Measurements from ENCODE around the gene PRR16. TPM values are rescaled to one million over a fixed set of nuclear protein-coding genes. Genes with fewer than 3 reads are reported as not detected.

Gene PRR16
- total and polyA plus RNA-seq, 2 experiments from 2014 or later, result 1.0 to 1.7 TPM

GRCh38 chr5:120678279-120678678, 214.2 kb downstream of the PRR16 start:
- H3K36me3 Mint-ChIP-seq (ENCODE audit: low read depth), result no peaks in the 10 kb centered on the region
- Histone ChIP-seq H2AFZ (peak overlapping the region; percentile 30; the same call in 1 of the 2 replicates), H3K4me3 (no peak overlapping the region), H3K27me3 (ENCODE audit: insufficient read depth) (no peaks in the 10 kb centered on the region), H3F3A (replicated peaks; ENCODE audit: low read depth) (no peaks in the 10 kb centered on the region), H3K4me1 (ENCODE audit: insufficient read depth) (peaks cover 8% of the 10 kb centered on the region; the same call in 1 of the 2 replicates), H3K27ac (ENCODE audit: low read depth) (no peak overlapping the region), H3K9me2 (ENCODE audit: insufficient read depth) (no peaks in the 10 kb centered on the region), H4K20me1 (replicated peaks; ENCODE audit: insufficient read depth) (no peaks in the 10 kb centered on the region), H3K36me3 (ENCODE audit: insufficient read depth) (no peaks in the 10 kb centered on the region), H3K79me2 (replicated peaks; ENCODE audit: insufficient read depth) (no peaks in the 10 kb centered on the region), H3K4me2 (no peak overlapping the region)
- ATAC-seq (no peak), DNase-seq (ENCODE audit: low spot score) (no peak)
- peaks cover 2% of the 10 kb centered on the region for H3K27me3 Mint-ChIP-seq (ENCODE audit: insufficient read depth, low read depth, poor library complexity)
- H3K4me1 Mint-ChIP-seq, result peaks cover 7% of the 10 kb centered on the region; the same call in 2 of the 3 replicates
- TF ChIP-seq EZH2 (IDR thresholded peaks at IDR 0.05; ENCODE audit: low read depth, unreplicated experiment), result no peak
- no peak for TF ChIP-seq CTCF (conservative IDR thresholded peaks at IDR 0.05; ENCODE audit: low read depth in 2 of 2)
- TF ChIP-seq ZNF114 (CRISPR knock-in tag; IDR thresholded peaks at IDR 0.05), result no peak
- TF ChIP-seq EZH2phosphoT487 (IDR thresholded peaks at IDR 0.05; ENCODE audit: unreplicated experiment), result no peak
- TF ChIP-seq ETS1 (IDR thresholded peaks at IDR 0.05), result no peak
- TF ChIP-seq POLR2AphosphoS5 (IDR thresholded peaks at IDR 0.05; ENCODE audit: low read depth), result no peak
- TF ChIP-seq, protein P1, sequence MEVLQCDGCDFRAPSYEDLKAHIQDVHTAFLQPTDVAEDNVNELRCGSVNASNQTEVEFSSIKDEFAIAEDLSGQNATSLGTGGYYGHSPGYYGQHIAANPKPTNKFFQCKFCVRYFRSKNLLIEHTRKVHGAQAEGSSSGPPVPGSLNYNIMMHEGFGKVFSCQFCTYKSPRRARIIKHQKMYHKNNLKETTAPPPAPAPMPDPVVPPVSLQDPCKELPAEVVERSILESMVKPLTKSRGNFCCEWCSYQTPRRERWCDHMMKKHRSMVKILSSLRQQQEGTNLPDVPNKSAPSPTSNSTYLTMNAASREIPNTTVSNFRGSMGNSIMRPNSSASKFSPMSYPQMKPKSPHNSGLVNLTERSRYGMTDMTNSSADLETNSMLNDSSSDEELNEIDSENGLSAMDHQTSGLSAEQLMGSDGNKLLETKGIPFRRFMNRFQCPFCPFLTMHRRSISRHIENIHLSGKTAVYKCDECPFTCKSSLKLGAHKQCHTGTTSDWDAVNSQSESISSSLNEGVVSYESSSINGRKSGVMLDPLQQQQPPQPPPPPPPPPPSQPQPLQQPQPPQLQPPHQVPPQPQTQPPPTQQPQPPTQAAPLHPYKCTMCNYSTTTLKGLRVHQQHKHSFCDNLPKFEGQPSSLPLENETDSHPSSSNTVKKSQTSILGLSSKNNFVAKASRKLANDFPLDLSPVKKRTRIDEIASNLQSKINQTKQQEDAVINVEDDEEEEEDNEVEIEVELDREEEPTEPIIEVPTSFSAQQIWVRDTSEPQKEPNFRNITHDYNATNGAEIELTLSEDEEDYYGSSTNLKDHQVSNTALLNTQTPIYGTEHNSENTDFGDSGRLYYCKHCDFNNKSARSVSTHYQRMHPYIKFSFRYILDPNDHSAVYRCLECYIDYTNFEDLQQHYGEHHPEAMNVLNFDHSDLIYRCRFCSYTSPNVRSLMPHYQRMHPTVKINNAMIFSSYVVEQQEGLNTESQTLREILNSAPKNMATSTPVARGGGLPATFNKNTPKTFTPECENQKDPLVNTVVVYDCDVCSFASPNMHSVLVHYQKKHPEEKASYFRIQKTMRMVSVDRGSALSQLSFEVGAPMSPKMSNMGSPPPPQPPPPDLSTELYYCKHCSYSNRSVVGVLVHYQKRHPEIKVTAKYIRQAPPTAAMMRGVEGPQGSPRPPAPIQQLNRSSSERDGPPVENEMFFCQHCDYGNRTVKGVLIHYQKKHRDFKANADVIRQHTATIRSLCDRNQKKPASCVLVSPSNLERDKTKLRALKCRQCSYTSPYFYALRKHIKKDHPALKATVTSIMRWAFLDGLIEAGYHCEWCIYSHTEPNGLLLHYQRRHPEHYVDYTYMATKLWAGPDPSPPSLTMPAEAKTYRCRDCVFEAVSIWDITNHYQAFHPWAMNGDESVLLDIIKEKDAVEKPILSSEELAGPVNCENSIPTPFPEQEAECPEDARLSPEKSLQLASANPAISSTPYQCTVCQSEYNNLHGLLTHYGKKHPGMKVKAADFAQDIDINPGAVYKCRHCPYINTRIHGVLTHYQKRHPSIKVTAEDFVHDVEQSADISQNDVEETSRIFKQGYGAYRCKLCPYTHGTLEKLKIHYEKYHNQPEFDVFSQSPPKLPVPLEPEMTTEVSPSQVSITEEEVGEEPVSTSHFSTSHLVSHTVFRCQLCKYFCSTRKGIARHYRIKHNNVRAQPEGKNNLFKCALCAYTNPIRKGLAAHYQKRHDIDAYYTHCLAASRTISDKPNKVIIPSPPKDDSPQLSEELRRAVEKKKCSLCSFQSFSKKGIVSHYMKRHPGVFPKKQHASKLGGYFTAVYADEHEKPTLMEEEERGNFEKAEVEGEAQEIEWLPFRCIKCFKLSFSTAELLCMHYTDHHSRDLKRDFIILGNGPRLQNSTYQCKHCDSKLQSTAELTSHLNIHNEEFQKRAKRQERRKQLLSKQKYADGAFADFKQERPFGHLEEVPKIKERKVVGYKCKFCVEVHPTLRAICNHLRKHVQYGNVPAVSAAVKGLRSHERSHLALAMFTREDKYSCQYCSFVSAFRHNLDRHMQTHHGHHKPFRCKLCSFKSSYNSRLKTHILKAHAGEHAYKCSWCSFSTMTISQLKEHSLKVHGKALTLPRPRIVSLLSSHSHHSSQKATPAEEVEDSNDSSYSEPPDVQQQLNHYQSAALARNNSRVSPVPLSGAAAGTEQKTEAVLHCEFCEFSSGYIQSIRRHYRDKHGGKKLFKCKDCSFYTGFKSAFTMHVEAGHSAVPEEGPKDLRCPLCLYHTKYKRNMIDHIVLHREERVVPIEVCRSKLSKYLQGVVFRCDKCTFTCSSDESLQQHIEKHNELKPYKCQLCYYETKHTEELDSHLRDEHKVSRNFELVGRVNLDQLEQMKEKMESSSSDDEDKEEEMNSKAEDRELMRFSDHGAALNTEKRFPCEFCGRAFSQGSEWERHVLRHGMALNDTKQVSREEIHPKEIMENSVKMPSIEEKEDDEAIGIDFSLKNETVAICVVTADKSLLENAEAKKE (CRISPR knock-in tag; IDR thresholded peaks at IDR 0.05), result no peak
- no peak overlapping the region for H3K4me3 Mint-ChIP-seq
- no peaks in the 10 kb centered on the region; the same call in 2 of the 3 replicates for H3K9me3 Mint-ChIP-seq
- H3K27ac Mint-ChIP-seq, result no peak overlapping the region

Measured in GM23338 (cell line).